Measurements from ENCODE around the gene CYS1. TPM values are rescaled to one million over a fixed set of nuclear protein-coding genes. Genes with fewer than 3 reads are reported as not detected.

The CYS1 gene
- polyA plus RNA-seq, 2 of the 4 experiments (the other 2 are of a cell fraction) = 0.68 to 1.1 TPM

DNA sequence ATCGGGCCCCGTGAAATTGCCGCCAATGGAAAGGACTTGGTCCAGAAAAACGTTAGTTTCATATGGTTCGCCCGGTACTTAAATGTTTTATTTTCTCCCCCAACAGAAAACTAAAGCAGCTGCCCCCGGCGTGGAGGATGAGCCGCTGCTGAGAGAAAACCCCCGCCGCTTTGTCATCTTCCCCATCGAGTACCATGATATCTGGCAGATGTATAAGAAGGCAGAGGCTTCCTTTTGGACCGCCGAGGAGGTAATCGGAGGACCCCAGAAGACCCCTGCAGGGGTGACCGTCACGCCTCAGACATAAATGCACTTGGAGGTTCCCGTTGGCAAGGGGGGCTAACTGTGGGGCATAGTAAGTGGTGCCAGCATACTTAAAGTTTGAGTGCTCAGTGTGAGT, 43.1 kb upstream of the CYS1 start:
- ATAC-seq (no peak), DNase-seq (ENCODE audit: low read depth in 1 of 2, low spot score in 1 of 2) (no peak), FAIRE-seq (no peak)
- ChIA-PET CTCF (interaction anchor here (0.6 to 13.9 kb wide), 13 partner anchors 9 to 324 kb away, joined by 3 to 374 read pairs (median 15); partner anchors contain the start of genes CYS1 and HPCAL1), POLR2A (interaction anchor here (0.7 kb wide), 1 partner anchor 19 kb away, joined by 3 read pairs; no protein-coding TSS in a partner anchor)
- Histone ChIP-seq H3K4me3 (peak overlapping the region; percentile 76), H3K27ac (peak overlapping the region; percentile 88 to 95), H3K9me3 (no peaks in the 10 kb centered on the region), H3K4me1 (peaks cover 30% of the 10 kb centered on the region), H3K4me2 (peak overlapping the region; percentile 80)
- TF ChIP-seq SMC3 (IDR thresholded peaks at IDR 0.05) (no peak), JUN (IDR thresholded peaks at IDR 0.05) (no peak)
- TF ChIP-seq, protein P1, sequence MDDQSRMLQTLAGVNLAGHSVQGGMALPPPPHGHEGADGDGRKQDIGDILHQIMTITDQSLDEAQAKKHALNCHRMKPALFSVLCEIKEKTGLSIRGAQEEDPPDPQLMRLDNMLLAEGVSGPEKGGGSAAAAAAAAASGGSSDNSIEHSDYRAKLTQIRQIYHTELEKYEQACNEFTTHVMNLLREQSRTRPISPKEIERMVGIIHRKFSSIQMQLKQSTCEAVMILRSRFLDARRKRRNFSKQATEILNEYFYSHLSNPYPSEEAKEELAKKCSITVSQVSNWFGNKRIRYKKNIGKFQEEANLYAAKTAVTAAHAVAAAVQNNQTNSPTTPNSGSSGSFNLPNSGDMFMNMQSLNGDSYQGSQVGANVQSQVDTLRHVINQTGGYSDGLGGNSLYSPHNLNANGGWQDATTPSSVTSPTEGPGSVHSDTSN (IDR thresholded peaks at IDR 0.05) = no peak
- TF ChIP-seq, protein P2, sequence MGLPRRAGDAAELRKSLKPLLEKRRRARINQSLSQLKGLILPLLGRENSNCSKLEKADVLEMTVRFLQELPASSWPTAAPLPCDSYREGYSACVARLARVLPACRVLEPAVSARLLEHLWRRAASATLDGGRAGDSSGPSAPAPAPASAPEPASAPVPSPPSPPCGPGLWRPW (IDR thresholded peaks at IDR 0.05) = no peak
- WGBS (ENCODE audit: missing lambda C conversion rate) = 2% methylated on average over 18 of the region's 18 CpGs

DNA sequence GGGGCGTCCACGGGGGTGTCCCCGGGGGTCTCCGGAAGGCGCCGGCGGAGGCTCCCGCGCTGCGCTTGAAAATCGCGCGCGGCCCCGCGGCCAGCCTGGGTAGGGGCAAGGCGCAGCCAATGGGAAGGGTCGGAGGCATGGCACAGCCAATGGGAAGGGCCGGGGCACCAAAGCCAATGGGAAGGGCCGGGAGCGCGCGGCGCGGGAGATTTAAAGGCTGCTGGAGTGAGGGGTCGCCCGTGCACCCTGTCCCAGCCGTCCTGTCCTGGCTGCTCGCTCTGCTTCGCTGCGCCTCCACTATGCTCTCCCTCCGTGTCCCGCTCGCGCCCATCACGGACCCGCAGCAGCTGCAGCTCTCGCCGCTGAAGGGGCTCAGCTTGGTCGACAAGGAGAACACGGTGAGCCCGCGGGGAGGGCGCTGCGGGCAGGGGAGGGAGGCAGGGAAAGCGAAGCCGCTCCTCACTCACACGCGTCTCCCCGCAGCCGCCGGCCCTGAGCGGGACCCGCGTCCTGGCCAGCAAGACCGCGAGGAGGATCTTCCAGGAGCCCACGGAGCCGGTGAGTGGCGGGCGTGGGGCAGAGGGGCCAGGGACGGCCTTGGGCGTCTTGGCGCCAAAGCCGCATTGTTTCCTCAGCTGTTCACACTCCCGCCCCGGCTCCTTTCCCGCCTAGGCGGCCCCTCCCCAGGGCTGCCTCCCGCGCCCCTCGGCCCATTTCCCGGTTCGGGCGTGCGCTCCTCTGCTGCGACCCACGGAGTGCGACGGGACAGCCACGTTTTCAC, 42.5 kb upstream of the CYS1 start, which contains the start of gene RRM2:
Gene RRM2 (plus strand): TSS at position 240 of the 781 bp plus-strand sequence. CDS start 60 bp downstream, at position 300.
- no peaks in the 10 kb centered on the region for H3K9me3 ChIP-seq
- DNase-seq (ENCODE audit: low read depth in 1 of 2, low spot score in 1 of 2) = peak; percentile 97
- ATAC-seq = peak; percentile 73 to 88
- FAIRE-seq = no peak
- ChIA-PET POLR2A (no interaction called here), CTCF (interaction anchor here (1.0 to 13.9 kb wide), 7 partner anchors 10 to 312 kb away, joined by 3 to 374 read pairs (median 15); no protein-coding TSS in a partner anchor)
- 1% methylated on average over 49 of the region's 81 CpGs for WGBS (ENCODE audit: missing lambda C conversion rate)
- H3K4me1 ChIP-seq = peaks cover 30% of the 10 kb centered on the region
- peak within 1 kb of the TSS; percentile 76 for H3K4me3 ChIP-seq
- H3K4me2 ChIP-seq = peak within 1 kb of the TSS; percentile 80
- peak within 1 kb of the TSS; percentile 88 to 95 for H3K27ac ChIP-seq
- TF ChIP-seq, protein P1 (IDR thresholded peaks at IDR 0.05) = no peak; the same call in none of the 2 replicates
- TF ChIP-seq JUN (IDR thresholded peaks at IDR 0.05) = peak; percentile 64 to 86; a peak in 4 of 5 replicates
- no peak for TF ChIP-seq HOXA7 (CRISPR knock-in tag; IDR thresholded peaks at IDR 0.05)
- no peak for TF ChIP-seq RAD21 (conservative IDR thresholded peaks at IDR 0.05 in 1 of 2, IDR thresholded peaks at IDR 0.05 in 1 of 2)
- TF ChIP-seq KDM1A (IDR thresholded peaks at IDR 0.05; ENCODE audit: low read depth) = no peak; the same call in 1 of the 2 replicates
- TF ChIP-seq FOSB (CRISPR knock-in tag; IDR thresholded peaks at IDR 0.05) = no peak
- TF ChIP-seq FOXS1 (CRISPR knock-in tag; IDR thresholded peaks at IDR 0.05) = no peak
- TF ChIP-seq, protein P3, sequence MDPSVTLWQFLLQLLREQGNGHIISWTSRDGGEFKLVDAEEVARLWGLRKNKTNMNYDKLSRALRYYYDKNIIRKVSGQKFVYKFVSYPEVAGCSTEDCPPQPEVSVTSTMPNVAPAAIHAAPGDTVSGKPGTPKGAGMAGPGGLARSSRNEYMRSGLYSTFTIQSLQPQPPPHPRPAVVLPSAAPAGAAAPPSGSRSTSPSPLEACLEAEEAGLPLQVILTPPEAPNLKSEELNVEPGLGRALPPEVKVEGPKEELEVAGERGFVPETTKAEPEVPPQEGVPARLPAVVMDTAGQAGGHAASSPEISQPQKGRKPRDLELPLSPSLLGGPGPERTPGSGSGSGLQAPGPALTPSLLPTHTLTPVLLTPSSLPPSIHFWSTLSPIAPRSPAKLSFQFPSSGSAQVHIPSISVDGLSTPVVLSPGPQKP (IDR thresholded peaks at IDR 0.05; ENCODE audit: low read depth, low read length) = no peak
- TF ChIP-seq RARB (CRISPR knock-in tag; IDR thresholded peaks at IDR 0.05) = no peak
- TF ChIP-seq JUNB (IDR thresholded peaks at IDR 0.05) = no peak
- no peak for TF ChIP-seq MAZ (IDR thresholded peaks at IDR 0.05; ENCODE audit: borderline replicate concordance, low read depth, low read length)
- no peak for TF ChIP-seq POLR2AphosphoS2 (conservative IDR thresholded peaks at IDR 0.05; ENCODE audit: low read length)
- TF ChIP-seq, protein P2 (IDR thresholded peaks at IDR 0.05) = no peak
- TF ChIP-seq ZFP36 (IDR thresholded peaks at IDR 0.05; ENCODE audit: borderline replicate concordance, partially characterized antibody) = no peak
- no peak for TF ChIP-seq CHD4 (IDR thresholded peaks at IDR 0.05; ENCODE audit: borderline replicate concordance)
- no peak for TF ChIP-seq ESRRA (IDR thresholded peaks at IDR 0.05; ENCODE audit: borderline replicate concordance, low read length)
- no peak for TF ChIP-seq ZSCAN20 (CRISPR knock-in tag; IDR thresholded peaks at IDR 0.05)
- no peak for TF ChIP-seq MYC (IDR thresholded peaks at IDR 0.05; ENCODE audit: borderline replicate concordance, low read length)
- TF ChIP-seq, protein P4, sequence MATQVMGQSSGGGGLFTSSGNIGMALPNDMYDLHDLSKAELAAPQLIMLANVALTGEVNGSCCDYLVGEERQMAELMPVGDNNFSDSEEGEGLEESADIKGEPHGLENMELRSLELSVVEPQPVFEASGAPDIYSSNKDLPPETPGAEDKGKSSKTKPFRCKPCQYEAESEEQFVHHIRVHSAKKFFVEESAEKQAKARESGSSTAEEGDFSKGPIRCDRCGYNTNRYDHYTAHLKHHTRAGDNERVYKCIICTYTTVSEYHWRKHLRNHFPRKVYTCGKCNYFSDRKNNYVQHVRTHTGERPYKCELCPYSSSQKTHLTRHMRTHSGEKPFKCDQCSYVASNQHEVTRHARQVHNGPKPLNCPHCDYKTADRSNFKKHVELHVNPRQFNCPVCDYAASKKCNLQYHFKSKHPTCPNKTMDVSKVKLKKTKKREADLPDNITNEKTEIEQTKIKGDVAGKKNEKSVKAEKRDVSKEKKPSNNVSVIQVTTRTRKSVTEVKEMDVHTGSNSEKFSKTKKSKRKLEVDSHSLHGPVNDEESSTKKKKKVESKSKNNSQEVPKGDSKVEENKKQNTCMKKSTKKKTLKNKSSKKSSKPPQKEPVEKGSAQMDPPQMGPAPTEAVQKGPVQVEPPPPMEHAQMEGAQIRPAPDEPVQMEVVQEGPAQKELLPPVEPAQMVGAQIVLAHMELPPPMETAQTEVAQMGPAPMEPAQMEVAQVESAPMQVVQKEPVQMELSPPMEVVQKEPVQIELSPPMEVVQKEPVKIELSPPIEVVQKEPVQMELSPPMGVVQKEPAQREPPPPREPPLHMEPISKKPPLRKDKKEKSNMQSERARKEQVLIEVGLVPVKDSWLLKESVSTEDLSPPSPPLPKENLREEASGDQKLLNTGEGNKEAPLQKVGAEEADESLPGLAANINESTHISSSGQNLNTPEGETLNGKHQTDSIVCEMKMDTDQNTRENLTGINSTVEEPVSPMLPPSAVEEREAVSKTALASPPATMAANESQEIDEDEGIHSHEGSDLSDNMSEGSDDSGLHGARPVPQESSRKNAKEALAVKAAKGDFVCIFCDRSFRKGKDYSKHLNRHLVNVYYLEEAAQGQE (IDR thresholded peaks at IDR 0.05) = peak; percentile 69
- TF ChIP-seq NPAS2 (CRISPR knock-in tag; IDR thresholded peaks at IDR 0.05; ENCODE audit: borderline replicate concordance) = no peak
- peak; percentile 30 for TF ChIP-seq CHD2 (IDR thresholded peaks at IDR 0.05; ENCODE audit: low read length, partially characterized antibody)
- no peak for TF ChIP-seq HEYL (CRISPR knock-in tag; IDR thresholded peaks at IDR 0.05)
- no peak for TF ChIP-seq ZNF302 (CRISPR knock-in tag; IDR thresholded peaks at IDR 0.05)
- TF ChIP-seq CEBPB (IDR thresholded peaks at IDR 0.05) = no peak
- peak; percentile 90 for TF ChIP-seq KDM5A (IDR thresholded peaks at IDR 0.05)
- TF ChIP-seq RFX5 (IDR thresholded peaks at IDR 0.05) = 0 out of 2 replicates have a peak, but pooled peaks have one; percentile 49
